Measurements from ENCODE around the gene RBPMS2.
A peak's percentile ranks its signal among the peaks of the same experiment; 100 is the strongest.

The RBPMS2 gene

GRCh38 chr15:64781299-64781698 is 5.9 kb upstream of the RBPMS2 start:
- DNase-seq = no peak

- no peak for DNase-seq
These were observed 5.3 kb upstream of the RBPMS2 start for GRCh38 chr15:64780600-64781156.

DNA sequence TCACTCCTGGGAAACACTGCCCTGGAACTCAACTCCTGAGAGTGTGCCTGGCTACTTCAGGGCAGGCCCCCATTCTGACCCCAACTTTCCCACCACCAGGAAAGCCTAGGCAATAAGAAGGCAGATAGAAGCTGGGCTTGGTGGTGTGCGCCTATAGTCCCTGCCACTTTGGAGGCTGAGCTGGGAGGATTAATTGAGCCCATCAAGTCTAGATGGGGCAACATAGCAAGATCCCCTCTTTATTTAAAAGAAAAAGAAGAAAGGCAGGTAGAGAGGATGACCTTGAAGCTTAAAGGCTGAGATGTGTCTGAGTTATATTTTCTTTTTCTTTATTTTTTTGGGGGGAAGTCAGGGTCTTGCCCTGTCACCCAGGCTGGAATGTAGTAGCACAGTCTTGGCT is 4.2 kb upstream of the RBPMS2 start:
- no peak for DNase-seq

DNA sequence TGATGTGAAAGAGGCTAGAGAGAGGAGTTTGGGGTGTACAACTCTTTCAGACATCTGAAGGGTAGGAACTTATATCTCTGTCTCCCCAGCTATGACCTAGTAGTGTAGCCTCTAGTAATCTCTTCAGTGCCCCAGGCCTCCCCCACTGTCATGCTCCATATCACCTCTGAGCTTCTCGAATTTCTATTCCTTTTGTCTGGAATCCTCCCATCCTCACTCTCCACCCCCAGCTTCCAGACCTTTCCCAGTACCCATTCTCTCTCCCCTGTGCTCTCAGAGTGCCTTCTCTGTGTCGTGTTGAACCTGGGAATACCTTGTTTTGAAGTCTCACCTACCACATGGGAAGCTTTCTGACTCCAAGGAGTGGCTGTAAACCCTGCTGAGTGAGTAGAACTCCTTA is 3.6 kb upstream of the RBPMS2 start:
- no peak for DNase-seq

DNA sequence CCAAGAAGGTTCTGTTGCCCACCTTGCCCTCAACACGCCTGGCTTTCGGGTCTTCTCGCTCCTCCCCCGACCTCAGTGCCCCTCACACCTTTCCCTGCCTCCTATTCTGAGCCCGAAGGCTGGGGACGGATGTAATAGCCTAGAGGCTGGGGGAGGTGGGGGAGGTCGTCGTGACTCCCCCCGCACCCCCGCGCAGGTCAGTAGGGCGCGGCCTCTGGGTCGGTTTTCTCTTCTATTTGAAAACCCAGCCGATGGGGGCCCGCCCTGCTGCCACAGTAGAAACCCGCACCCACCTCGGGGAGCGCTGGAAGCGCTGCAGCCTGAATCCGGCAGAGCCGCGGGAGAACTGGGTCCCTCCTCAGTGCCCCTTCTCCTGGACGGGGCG is 1.0 kb upstream of the RBPMS2 start:
- no peak for DNase-seq

- DNase-seq = peak; percentile 7
These were observed 528 bp downstream of the RBPMS2 start for GRCh38 chr15:64774629-64775493.

DNA sequence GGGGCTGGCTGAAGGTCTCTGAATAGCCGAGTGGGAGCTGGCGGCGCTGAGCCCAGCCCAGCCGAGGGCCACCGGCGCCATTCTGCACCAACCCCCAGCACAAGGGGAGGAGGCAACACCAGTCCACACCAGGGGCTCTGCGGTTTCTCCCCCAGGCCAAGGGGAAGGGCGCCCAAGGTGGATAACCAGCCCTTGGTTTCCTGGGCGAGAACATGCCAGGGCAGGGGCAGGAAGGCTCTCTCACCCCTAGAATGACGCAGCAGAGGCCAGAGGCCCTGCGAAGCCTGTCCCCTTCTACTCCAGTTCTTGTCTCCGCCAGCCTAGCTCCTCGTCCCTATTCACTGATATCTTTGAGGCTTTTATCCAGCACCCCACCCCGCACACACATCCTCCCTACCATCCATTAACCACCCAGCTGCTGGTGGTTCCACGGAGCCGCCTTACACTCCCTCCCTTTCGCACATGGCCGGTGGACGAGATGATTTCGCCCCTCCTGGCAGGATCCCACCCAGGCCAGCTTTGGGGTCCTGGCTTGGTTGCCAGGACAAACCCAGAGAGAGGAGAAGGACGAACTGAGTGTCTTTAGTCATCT is 1.3 kb downstream of the RBPMS2 start:
- DNase-seq = no peak

- no peak for DNase-seq
These were observed 1.8 kb downstream of the RBPMS2 start for GRCh38 chr15:64773606-64774005.

GRCh38 chr15:64772964-64773363 is 2.4 kb downstream of the RBPMS2 start:
- DNase-seq = no peak

DNA sequence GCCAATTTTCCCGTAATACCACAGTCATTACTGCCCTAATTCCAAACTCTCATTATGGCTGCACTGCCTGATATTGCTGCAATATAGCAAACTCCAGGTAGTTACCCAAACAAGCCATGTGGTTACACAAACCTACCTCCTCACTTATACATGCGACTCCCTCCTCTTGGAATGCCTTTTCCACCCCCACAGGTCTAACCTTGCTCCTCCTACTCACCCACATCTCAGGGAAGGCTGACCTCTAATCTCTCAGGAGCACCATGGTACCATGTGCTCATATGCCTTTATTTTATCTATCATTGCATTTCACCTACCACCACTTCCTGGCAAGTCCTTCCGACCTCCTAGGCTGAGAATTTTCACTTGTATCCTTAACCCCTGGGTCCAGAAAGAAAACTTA is 2.9 kb downstream of the RBPMS2 start:
- no peak for DNase-seq

- DNase-seq = no peak
These were observed 4.8 kb downstream of the RBPMS2 start for GRCh38 chr15:64770626-64771025.

- DNase-seq = peak; percentile 7
These were observed 8.2 kb downstream of the RBPMS2 start for GRCh38 chr15:64767203-64767602.

GRCh38 chr15:64766058-64766457 is 9.3 kb downstream of the RBPMS2 start:
- no peak for DNase-seq

DNA sequence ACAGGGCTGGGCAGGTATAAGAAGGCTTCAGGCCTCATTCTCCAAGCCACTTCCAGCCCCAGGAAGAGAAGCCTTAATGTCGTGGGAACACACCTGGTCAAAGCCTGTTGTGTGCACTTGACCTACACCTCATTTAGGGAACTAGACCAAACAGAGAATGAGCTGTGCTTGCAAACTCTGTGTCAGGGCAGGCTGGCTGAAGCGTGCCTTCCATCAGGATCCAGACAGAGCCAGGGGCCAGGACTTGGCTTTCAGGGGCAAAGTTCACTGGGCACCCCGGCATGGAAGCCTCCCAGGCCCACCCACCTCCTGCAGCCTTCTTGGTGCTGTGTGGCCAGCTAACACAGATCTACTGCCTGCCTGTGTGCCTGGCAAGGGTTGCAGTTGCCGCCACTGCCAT is 11.5 kb downstream of the RBPMS2 start:
- no peak for DNase-seq

DNA sequence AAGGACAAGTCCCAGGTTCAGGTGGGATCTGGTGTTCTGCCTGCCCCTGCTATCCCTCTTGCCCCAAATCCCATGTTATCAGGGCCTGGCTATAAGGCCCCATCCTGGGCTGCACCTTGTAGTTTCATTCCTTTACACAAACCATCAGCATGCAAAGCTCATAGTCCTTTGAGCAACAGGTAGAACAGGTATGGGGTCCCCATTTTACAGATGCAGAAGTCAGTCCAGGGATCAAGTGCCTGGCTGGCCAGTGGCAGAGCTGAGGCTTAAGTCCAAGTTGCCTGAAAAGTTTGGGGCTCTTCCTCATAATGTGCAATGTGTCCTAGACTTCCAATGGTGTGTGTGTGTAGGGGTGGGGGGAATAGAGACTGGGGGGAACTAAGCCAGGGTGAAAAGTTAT is 11.9 kb downstream of the RBPMS2 start:
- no peak for DNase-seq

- no peak for DNase-seq
These were observed 12.4 kb downstream of the RBPMS2 start for GRCh38 chr15:64763021-64763420.

DNA sequence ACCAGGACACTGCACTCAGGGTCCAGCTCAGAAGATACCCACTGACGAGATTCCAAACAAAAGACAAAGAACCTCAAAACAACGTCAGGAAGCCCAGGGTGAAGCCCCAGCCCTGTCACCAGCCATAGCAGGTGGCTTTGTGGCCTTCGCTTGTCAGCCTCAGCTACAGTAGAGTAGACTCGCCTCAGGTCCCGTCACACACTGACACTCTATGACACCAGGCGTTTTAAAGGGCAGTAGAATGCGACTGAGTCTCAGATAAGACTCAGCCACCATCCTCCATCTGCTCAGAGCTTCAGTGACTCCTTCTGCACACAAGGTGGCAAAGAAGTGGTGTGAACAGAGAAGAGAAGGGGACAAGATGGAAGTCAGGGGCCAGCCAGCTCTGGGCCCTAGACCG is 12.8 kb downstream of the RBPMS2 start:
- DNase-seq = no peak

DNA sequence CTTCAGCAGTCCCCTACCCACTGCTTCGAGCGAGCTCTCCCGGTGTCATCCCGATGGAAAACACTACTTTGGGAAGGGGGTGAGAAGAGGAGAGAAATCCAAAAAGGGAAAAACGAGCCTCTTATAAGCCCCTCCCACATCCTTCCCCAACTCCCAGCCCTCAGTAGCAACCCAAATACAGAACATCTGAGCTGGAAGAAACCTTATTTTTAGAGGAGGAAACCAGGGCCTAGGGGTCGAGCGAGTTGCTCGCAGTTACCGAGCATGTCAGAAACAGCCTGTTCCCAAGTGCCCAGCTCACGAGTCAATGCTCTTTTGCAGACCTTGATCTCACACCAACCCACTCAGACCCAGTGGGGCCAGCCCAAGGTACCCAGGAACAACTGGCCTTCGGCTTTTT is 14.2 kb downstream of the RBPMS2 start:
- no peak for DNase-seq

GRCh38 chr15:64760056-64760455 is 15.3 kb downstream of the RBPMS2 start:
- DNase-seq = no peak

- no peak for DNase-seq
These were observed 19.9 kb downstream of the RBPMS2 start for GRCh38 chr15:64755427-64755940.

- no peak for DNase-seq
These were observed 20.5 kb downstream of the RBPMS2 start for GRCh38 chr15:64754663-64755426.

DNA sequence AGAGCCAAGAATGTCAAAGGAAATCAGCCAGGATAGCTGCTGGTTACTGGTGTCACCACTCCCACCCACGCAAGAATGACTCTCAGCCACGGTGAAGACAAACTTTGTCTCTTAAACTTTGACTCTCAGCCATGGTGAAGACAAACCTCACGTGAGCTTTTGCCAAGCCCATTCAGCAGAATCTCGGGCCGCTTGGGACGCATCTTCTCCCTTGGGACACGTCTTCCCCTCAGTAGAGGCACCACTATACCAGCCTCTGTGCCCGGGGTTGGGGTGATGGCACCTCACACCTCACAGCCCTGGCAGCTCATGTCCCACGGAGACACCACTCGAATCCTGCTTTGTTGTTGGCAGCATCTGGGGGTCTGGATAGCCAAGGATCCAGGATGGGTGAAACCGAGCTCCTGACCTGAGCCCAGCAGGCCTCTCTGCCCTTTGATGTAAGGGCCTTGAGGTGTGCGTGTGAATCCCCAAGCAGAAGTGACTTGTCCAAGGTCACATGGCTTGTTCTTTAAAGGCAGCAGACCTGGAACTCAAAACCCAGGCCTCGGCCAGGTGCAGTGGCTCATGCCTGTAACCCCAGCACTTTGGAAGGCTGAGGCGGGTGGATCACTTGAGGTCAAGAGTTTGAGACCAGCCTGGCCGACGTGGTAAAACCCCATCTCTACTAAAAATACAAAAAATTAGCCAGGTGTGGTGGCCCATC is 21.8 kb downstream of the RBPMS2 start:
- no peak for DNase-seq

DNA sequence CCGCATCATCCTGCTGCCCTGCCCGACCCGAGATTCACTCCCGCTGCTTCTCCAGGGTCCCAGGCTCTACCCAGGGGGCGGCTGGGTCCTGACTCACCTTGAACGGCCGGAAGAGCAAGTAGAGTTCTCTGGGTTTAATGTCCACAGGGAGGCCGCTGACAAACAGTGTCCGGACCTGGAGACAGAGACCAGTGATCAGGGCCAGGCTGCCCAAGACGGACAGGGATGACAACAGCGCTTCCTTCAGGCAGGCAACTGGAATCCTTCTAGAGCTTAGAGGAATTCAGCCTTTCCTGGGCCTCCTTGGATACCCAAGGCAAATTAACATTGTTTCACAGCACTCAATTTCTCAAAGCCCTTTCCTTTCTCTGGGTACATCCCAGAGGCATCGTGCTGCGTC is 23.9 kb downstream of the RBPMS2 start:
- DNase-seq = no peak
